ENCODE measurements around the gene MRGPRX4.
"Not testable (repeated sequence)": the region's sequence is repeated elsewhere in the genome, so short reads cannot be mapped to it uniquely, and the experiment has no call there.

The MRGPRX4 gene

GRCh38 chr11:18172666-18173065 is at the start of gene MRGPRX4:
TSS of gene MRGPRX4 (plus strand) at chr11:18172837. CDS start at chr11:18173257, 420 bp downstream.
- no peak for DNase-seq (ENCODE audit: low spot score)

- not testable (repeated sequence) for DNase-seq (ENCODE audit: low spot score)
Measured at GRCh38 chr11:18131115-18131514, 41.5 kb upstream of the MRGPRX4 start.

GRCh38 chr11:18132341-18132740 is 40.3 kb upstream of the MRGPRX4 start, which contains the start of gene MRGPRX3:
TSS of gene MRGPRX3 (plus strand) at chr11:18132571. CDS start at chr11:18137203, 4,632 bp downstream.
- no peak for DNase-seq (ENCODE audit: low spot score)

GRCh38 chr11:18135308-18135707 is 37.3 kb upstream of the MRGPRX4 start:
- no peak for DNase-seq (ENCODE audit: low spot score)

GRCh38 chr11:18137186-18137800 is 35.3 kb upstream of the MRGPRX4 start:
- no peak for DNase-seq (ENCODE audit: low spot score)

- no peak for DNase-seq (ENCODE audit: low spot score)
Measured at GRCh38 chr11:18140145-18140544, 32.5 kb upstream of the MRGPRX4 start.

- no peak for DNase-seq (ENCODE audit: low spot score)
Measured at GRCh38 chr11:18144243-18144642, 28.4 kb upstream of the MRGPRX4 start.

- no peak for DNase-seq (ENCODE audit: low spot score)
Measured at GRCh38 chr11:18145025-18145424, 27.6 kb upstream of the MRGPRX4 start.

GRCh38 chr11:18145837-18146236 is 26.8 kb upstream of the MRGPRX4 start:
- DNase-seq (ENCODE audit: low spot score), result no peak

GRCh38 chr11:18151581-18151980 is 21.1 kb upstream of the MRGPRX4 start:
- no peak for DNase-seq (ENCODE audit: low spot score)

- no peak for DNase-seq (ENCODE audit: low spot score)
Measured at GRCh38 chr11:18168372-18168771, 4.3 kb upstream of the MRGPRX4 start.

GRCh38 chr11:18171377-18172000 is 1.1 kb upstream of the MRGPRX4 start:
- peak; percentile 14 for DNase-seq (ENCODE audit: low spot score)

GRCh38 chr11:18173225-18173866 is 709 bp downstream of the MRGPRX4 start:
- no peak for DNase-seq (ENCODE audit: low spot score)

GRCh38 chr11:18188796-18189195 is 16.2 kb downstream of the MRGPRX4 start:
- DNase-seq (ENCODE audit: low spot score), result no peak

GRCh38 chr11:18189476-18190245 is 17.0 kb downstream of the MRGPRX4 start:
- not testable (repeated sequence) for DNase-seq (ENCODE audit: low spot score)

GRCh38 chr11:18191376-18191775 is 18.7 kb downstream of the MRGPRX4 start:
- peak; percentile 33 for DNase-seq (ENCODE audit: low spot score)

GRCh38 chr11:18193010-18193409 is 20.4 kb downstream of the MRGPRX4 start:
- DNase-seq (ENCODE audit: low spot score), result peak; percentile 15

GRCh38 chr11:18196532-18196931 is 23.9 kb downstream of the MRGPRX4 start:
- no peak for DNase-seq (ENCODE audit: low spot score)

GRCh38 chr11:18197738-18198137 is 25.1 kb downstream of the MRGPRX4 start:
- not testable (repeated sequence) for DNase-seq (ENCODE audit: low spot score)

GRCh38 chr11:18203723-18204122 is 31.1 kb downstream of the MRGPRX4 start:
- no peak for DNase-seq (ENCODE audit: low spot score)

- no peak for DNase-seq (ENCODE audit: low spot score)
Measured at GRCh38 chr11:18204220-18204619, 31.6 kb downstream of the MRGPRX4 start.

- DNase-seq (ENCODE audit: low spot score), result no peak
Measured at GRCh38 chr11:18204771-18205170, 32.1 kb downstream of the MRGPRX4 start.

Data from Ammon's horn (tissue), 1 donor.